K562 (cell line): ENCODE data around the gene PHLDA3. TPM values are rescaled to one million over a fixed set of nuclear protein-coding genes. Genes with fewer than 3 reads are reported as not detected.

Experiments
- BRD9 ChIP-seq: fragments of 450-650 bp; IDR thresholded peaks from 2 replicates; pipeline ENCODE4 v1.6.1; 2018; ENCODE audit warnings: low read depth; ENCODE audit not compliant: partially characterized antibody
- CAMTA2 ChIP-seq: fragments of 250-450 bp; sonication (Bioruptor Pico); conservative IDR thresholded peaks from 2 replicates; pipeline ENCODE4 v1.5.1; 2022
- CTCFL ChIP-seq: IDR thresholded peaks from 2 replicates; pipeline ENCODE4 v1.6.1; 2011; ENCODE audit warnings: borderline replicate concordance, low read depth, mild to moderate bottlenecking, moderate library complexity, low read length; ENCODE audit not compliant: insufficient read depth, poor library complexity, severe bottlenecking
- DNMT1 ChIP-seq: fragments of 450-650 bp; IDR thresholded peaks from 2 replicates; pipeline ENCODE4 v1.6.1; 2016; ENCODE audit warnings: antibody characterized with exemption, mild to moderate bottlenecking
- FOXP4 ChIP-seq: sonication (generic); formaldehyde crosslinking; IDR thresholded peaks from 2 replicates; pipeline ENCODE4 v1.8.0; 2022; ENCODE audit warnings: mild to moderate bottlenecking, missing genetic modification reagents, borderline replicate concordance
- GABPB2 ChIP-seq: fragments of 250-450 bp; sonication (Bioruptor Pico); conservative IDR thresholded peaks from 2 replicates; pipeline ENCODE4 v1.5.1; 2021; ENCODE audit warnings: mild to moderate bottlenecking
- HIVEP1 ChIP-seq: fragments of 250-450 bp; sonication (Bioruptor Pico); IDR thresholded peaks from 2 replicates; pipeline ENCODE4 v1.4.0; 2020; ENCODE audit warnings: mild to moderate bottlenecking
- HMGN3 ChIP-seq: IDR thresholded peaks from 2 replicates; pipeline ENCODE4 v1.6.1; 2011; ENCODE audit warnings: borderline replicate concordance, low read depth, mild to moderate bottlenecking, mixed read lengths, low read length; ENCODE audit not compliant: insufficient read length; ENCODE audit errors: extremely low read depth
- HNRNPH1 ChIP-seq: fragments of 200-400 bp; formaldehyde crosslinking; optimal IDR thresholded peaks from 2 replicates; pipeline ENCODE3; 2017; ENCODE audit warnings: low read depth, mild to moderate bottlenecking, low read length, moderate library complexity
- KLF13 ChIP-seq: fragments of 450-650 bp; IDR thresholded peaks from 2 replicates; pipeline ENCODE4 v1.6.1; 2016; ENCODE audit warnings: missing genetic modification characterization, low read depth, mild to moderate bottlenecking, missing compliant biosample characterization, moderate library complexity, borderline replicate concordance
- NEUROD1 ChIP-seq: fragments of 150-350 bp; IDR thresholded peaks from 2 replicates; pipeline ENCODE4 v1.6.1; 2014; ENCODE audit warnings: borderline replicate concordance, low read length, low read depth; ENCODE audit not compliant: partially characterized antibody
- POLR2A ChIP-seq: fragments of 450-650 bp; conservative IDR thresholded peaks from 2 replicates; pipeline ENCODE4 v1.6.1; 2016
- SMC3 ChIP-seq: conservative IDR thresholded peaks from 2 replicates; pipeline ENCODE4 v1.6.1; 2011; ENCODE audit warnings: low read depth, low read length, improper control_type of control experiment; ENCODE audit not compliant: insufficient read depth
- TRIM28 ChIP-seq: fragments of 450-650 bp; IDR thresholded peaks from 2 replicates; pipeline ENCODE4 v1.6.1; 2017
- ZNF224 ChIP-seq: sonication (generic); formaldehyde crosslinking; IDR thresholded peaks from 2 replicates; pipeline ENCODE4 v1.8.0; 2022; ENCODE audit warnings: mild to moderate bottlenecking, missing genetic modification reagents
- ZNF347 ChIP-seq: fragments of 450-650 bp; formaldehyde crosslinking; IDR thresholded peaks from 2 replicates; pipeline ENCODE4 v1.4.0; 2020; ENCODE audit warnings: low read depth, mild to moderate bottlenecking, moderate library complexity
- ZNF778 ChIP-seq: fragments of 450-650 bp; formaldehyde crosslinking; IDR thresholded peaks from 2 replicates; pipeline ENCODE4 v1.4.0; 2020; ENCODE audit warnings: mild to moderate bottlenecking, moderate library complexity
- ZSCAN32 ChIP-seq: fragments of 450-650 bp; formaldehyde crosslinking; IDR thresholded peaks from 2 replicates; pipeline ENCODE4 v1.4.0; 2020; ENCODE audit warnings: mild to moderate bottlenecking, moderate library complexity
- polyA plus RNA-seq, 8 experiments: library from polyadenylated mRNA; depleted of rRNA in 4 of 8; stranded (reverse) in 5 of 8; unstranded in 3 of 8; fragments of >200 nt; fragmentation: Nextera tagmentation in 2 of 8; fragmentation: Illumina TruSeq in 1 of 8; extraction: Ambion mirVana in 2 of 8; extraction: Trizol in 1 of 8; gene quantifications; 2 replicates each; pipeline versions ENCODE4 v1.2.1 to v1.2.3, GENCODE V29; 2011 to 2014; ENCODE audit warnings: inconsistent platforms in 1 of 8, missing spikeins in 1 of 8
- total RNA-seq, 7 experiments: library from RNA; depleted of rRNA in 6 of 7; stranded (reverse); fragments of >200 nt in 6 of 7; fragmentation: Illumina TruSeq in 2 of 7; extraction: Trizol in 2 of 7; gene quantifications; 2 replicates each; pipeline versions ENCODE4 v1.2.1 to v1.2.3, GENCODE V29; 2011 to 2021; ENCODE audit warnings: low replicate concordance in 1 of 7
- TF ChIP-seq, protein P1 (sequence below): fragments of 450-650 bp; IDR thresholded peaks from 2 replicates; pipeline ENCODE4 v1.6.1; 2016
- TF ChIP-seq, protein P2 (sequence below), 2 experiments: fragments of 450-650 bp in 1 of 2; IDR thresholded peaks; 2 replicates each; pipeline ENCODE4 v1.6.1; 2011 to 2017; ENCODE audit warnings: low read depth in 2 of 2, antibody characterized with exemption in 1 of 2, borderline replicate concordance in 1 of 2, low read length in 1 of 2, mild to moderate bottlenecking in 1 of 2, mixed read lengths in 1 of 2; ENCODE audit not compliant: control insufficient read depth in 1 of 2

PHLDA3 gene
- total and polyA plus RNA-seq, 9 of the 15 experiments (the other 6 are each of a cell fraction or from before 2014, with no cell fraction given): 0.11 to 0.27 TPM; not detected in 7

GRCh38 chr1:201481761-201482493, 12.9 kb upstream of the PHLDA3 start (continued):
- TF ChIP-seq FOXP4 (no peak), POLR2A (no peak), NEUROD1 (peak; percentile 52), CAMTA2 (CRISPR knock-in tag) (no peak), GABPB2 (peak; percentile 66; the same call in 1 of the 2 replicates), TRIM28 (0 out of 2 replicates have a peak, but pooled peaks have one; percentile 47), KLF13 (no peak), BRD9 (no peak), DNMT1 (no peak; the same call in 1 of the 2 replicates), ZNF347 (CRISPR knock-in tag) (no peak), HNRNPH1 (no peak), ZNF778 (CRISPR knock-in tag) (no peak), SMC3 (peak; percentile 83), CTCFL (peak; percentile 54), ZNF224 (CRISPR knock-in tag) (no peak), HMGN3 (peak; percentile 23), HIVEP1 (CRISPR knock-in tag) (no peak), ZSCAN32 (no peak)
- TF ChIP-seq, protein P1, sequence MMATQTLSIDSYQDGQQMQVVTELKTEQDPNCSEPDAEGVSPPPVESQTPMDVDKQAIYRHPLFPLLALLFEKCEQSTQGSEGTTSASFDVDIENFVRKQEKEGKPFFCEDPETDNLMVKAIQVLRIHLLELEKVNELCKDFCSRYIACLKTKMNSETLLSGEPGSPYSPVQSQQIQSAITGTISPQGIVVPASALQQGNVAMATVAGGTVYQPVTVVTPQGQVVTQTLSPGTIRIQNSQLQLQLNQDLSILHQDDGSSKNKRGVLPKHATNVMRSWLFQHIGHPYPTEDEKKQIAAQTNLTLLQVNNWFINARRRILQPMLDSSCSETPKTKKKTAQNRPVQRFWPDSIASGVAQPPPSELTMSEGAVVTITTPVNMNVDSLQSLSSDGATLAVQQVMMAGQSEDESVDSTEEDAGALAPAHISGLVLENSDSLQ: no peak
- TF ChIP-seq, protein P2, sequence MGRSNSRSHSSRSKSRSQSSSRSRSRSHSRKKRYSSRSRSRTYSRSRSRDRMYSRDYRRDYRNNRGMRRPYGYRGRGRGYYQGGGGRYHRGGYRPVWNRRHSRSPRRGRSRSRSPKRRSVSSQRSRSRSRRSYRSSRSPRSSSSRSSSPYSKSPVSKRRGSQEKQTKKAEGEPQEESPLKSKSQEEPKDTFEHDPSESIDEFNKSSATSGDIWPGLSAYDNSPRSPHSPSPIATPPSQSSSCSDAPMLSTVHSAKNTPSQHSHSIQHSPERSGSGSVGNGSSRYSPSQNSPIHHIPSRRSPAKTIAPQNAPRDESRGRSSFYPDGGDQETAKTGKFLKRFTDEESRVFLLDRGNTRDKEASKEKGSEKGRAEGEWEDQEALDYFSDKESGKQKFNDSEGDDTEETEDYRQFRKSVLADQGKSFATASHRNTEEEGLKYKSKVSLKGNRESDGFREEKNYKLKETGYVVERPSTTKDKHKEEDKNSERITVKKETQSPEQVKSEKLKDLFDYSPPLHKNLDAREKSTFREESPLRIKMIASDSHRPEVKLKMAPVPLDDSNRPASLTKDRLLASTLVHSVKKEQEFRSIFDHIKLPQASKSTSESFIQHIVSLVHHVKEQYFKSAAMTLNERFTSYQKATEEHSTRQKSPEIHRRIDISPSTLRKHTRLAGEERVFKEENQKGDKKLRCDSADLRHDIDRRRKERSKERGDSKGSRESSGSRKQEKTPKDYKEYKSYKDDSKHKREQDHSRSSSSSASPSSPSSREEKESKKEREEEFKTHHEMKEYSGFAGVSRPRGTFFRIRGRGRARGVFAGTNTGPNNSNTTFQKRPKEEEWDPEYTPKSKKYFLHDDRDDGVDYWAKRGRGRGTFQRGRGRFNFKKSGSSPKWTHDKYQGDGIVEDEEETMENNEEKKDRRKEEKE (IDR thresholded peaks at IDR 0.05; ENCODE audit: borderline replicate concordance in 1 of 2, control insufficient read depth in 1 of 2, low read depth in 2 of 2, low read length in 1 of 2): no peak
